BLaER1 (cell line): ENCODE results near the gene BCAR1.
A peak's percentile ranks its signal among the peaks of the same experiment; 100 is the strongest.

ENCODE experiments used
- H3K27ac ChIP-seq: shearing (Covaris generic); formaldehyde crosslinking; 2 replicates; pipeline ENCODE4 v1.8.1; 2022
- H3K27me3 ChIP-seq: shearing (Covaris generic); formaldehyde crosslinking; 2 replicates; pipeline ENCODE4 v1.8.1; 2022
- H3K36me3 ChIP-seq: shearing (Covaris generic); formaldehyde crosslinking; 2 replicates; pipeline ENCODE4 v1.8.1; 2022
- H3K4me1 ChIP-seq: shearing (Covaris generic); formaldehyde crosslinking; 2 replicates; pipeline ENCODE4 v1.8.1; 2022
- H3K4me2 ChIP-seq: shearing (Covaris generic); formaldehyde crosslinking; 2 replicates; pipeline ENCODE4 v1.8.1; 2022
- H3K4me3 ChIP-seq: shearing (Covaris generic); formaldehyde crosslinking; 2 replicates; pipeline ENCODE4 v1.8.1; 2022
- H3K9ac ChIP-seq: shearing (Covaris generic); formaldehyde crosslinking; 2 replicates; pipeline ENCODE4 v1.8.1; 2022
- H3K9me3 ChIP-seq: shearing (Covaris generic); formaldehyde crosslinking; 2 replicates; pipeline ENCODE4 v1.8.1; 2022
- H4K20me1 ChIP-seq: shearing (Covaris generic); formaldehyde crosslinking; 2 replicates; pipeline ENCODE4 v1.8.1; 2022
- Cebpa-rat ChIP-seq: shearing (Covaris generic); IDR thresholded peaks from 2 replicates; pipeline ENCODE4 v1.8.1; 2022

BCAR1 gene

DNA sequence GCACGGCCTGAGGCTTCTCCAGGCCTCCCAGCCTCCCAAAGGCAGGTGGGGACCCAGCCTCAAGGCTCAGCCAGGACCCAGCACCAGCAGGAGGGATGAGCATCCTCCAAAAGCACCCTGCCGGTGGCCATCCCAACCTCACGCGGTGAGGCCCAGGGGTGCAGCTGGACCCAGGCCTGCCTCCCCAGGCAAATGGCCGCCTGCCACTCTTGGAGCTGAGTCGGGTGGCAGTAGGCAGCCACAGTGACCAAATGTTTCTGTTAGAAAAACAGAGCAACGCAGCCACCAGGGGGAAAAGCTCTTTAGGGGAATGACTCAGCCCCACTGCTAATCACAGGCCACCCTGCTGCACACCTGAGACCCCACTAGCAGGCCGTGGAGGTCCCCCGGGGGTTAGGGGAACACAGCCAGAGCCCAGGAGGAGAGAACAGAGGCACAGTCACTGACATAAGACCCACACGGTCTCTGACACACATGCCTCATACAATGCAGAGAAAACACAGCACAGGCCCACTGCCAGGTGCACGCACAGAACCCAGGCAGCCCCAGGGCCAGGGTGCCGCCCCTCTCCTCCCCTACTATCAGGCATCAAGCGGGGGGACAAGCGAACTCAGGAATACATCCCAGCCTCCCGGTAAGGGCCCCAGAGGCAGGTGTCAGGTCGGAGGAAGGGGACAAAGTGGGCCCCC lies 12.4 kb downstream of the BCAR1 start:
- Histone ChIP-seq H3K27ac (0 out of 2 replicates have a peak overlapping the region, but pooled peaks have one; percentile 9), H3K4me3 (no peak overlapping the region), H4K20me1 (no peaks in the 10 kb centered on the region), H3K9me3 (no peaks in the 10 kb centered on the region), H3K4me2 (peak overlapping the region; percentile 70), H3K36me3 (no peaks in the 10 kb centered on the region), H3K9ac (peak overlapping the region; percentile 10; the same call in 1 of the 2 replicates), H3K27me3 (no peaks in the 10 kb centered on the region), H3K4me1 (peaks cover 23% of the 10 kb centered on the region)
- no peak for TF ChIP-seq Cebpa-rat

GRCh38 chr16:75238132-75238852 lies 13.1 kb downstream of the BCAR1 start:
- Histone ChIP-seq H3K9ac (peak overlapping the region; percentile 19; the same call in 1 of the 2 replicates), H3K9me3 (no peaks in the 10 kb centered on the region), H3K36me3 (no peaks in the 10 kb centered on the region), H3K27ac (peak overlapping the region; percentile 9; the same call in 1 of the 2 replicates), H4K20me1 (no peaks in the 10 kb centered on the region), H3K27me3 (no peaks in the 10 kb centered on the region), H3K4me2 (peak overlapping the region; percentile 70), H3K4me3 (no peak overlapping the region), H3K4me1 (peaks cover 19% of the 10 kb centered on the region)
- TF ChIP-seq Cebpa-rat = no peak

- H3K4me3 ChIP-seq = no peak overlapping the region
- TF ChIP-seq Cebpa-rat = no peak
- no peaks in the 10 kb centered on the region for H3K9me3 ChIP-seq
- H4K20me1 ChIP-seq = no peaks in the 10 kb centered on the region
- H3K4me1 ChIP-seq = peaks cover 19% of the 10 kb centered on the region
- H3K4me2 ChIP-seq = peak overlapping the region; percentile 70
- H3K27me3 ChIP-seq = no peaks in the 10 kb centered on the region
- H3K9ac ChIP-seq = 0 out of 2 replicates have a peak overlapping the region, but pooled peaks have one; percentile 19
- H3K36me3 ChIP-seq = no peaks in the 10 kb centered on the region
- H3K27ac ChIP-seq = no peak overlapping the region; the same call in 1 of the 2 replicates
Measured at GRCh38 chr16:75237398-75238131, 13.9 kb downstream of the BCAR1 start.

DNA sequence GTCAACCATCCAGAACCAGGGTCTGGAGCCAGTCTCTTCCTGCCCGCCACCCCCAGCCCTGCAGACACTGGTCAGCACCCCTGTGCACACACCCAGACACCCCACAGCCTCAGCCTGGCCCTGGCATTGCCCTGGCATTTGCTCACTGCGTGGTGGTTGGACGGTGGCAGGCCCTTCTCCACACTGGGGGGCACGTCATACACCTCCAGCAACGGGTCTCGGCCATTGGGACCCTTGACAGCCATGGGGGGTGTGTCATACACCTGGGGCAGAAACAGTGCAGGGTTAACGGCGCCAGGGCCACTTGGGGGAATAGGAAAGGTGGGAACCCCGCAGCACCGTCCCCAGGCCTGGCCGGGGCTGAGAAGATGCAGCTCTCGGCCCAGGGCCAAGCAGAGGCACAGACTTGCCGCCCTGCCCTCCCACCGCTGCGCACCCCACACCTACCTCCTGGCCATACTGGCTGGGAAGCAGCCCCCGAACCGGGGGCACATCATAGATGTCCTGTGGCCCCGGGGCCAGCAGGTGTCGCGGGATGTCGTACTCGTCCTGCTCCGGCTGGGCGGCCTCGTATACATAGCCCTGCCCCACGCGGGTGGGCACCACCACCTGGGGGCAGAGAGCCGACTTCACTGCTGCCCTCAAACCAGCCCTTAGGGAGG lies 14.6 kb downstream of the BCAR1 start:
- Histone ChIP-seq H3K4me2 (no peak overlapping the region), H3K4me1 (peaks cover 19% of the 10 kb centered on the region), H3K9ac (no peak overlapping the region), H3K27ac (no peak overlapping the region), H3K36me3 (no peaks in the 10 kb centered on the region), H3K27me3 (no peaks in the 10 kb centered on the region), H4K20me1 (no peaks in the 10 kb centered on the region), H3K9me3 (no peaks in the 10 kb centered on the region), H3K4me3 (no peak overlapping the region)
- no peak for TF ChIP-seq Cebpa-rat

GRCh38 chr16:75236232-75236631 lies 15.2 kb downstream of the BCAR1 start:
- H3K27me3 ChIP-seq = no peaks in the 10 kb centered on the region
- no peaks in the 10 kb centered on the region for H3K36me3 ChIP-seq
- H3K4me3 ChIP-seq = no peak overlapping the region
- H4K20me1 ChIP-seq = no peaks in the 10 kb centered on the region
- no peak for TF ChIP-seq Cebpa-rat
- H3K9me3 ChIP-seq = no peaks in the 10 kb centered on the region
- no peak overlapping the region for H3K9ac ChIP-seq
- no peak overlapping the region for H3K4me2 ChIP-seq
- peaks cover 19% of the 10 kb centered on the region for H3K4me1 ChIP-seq
- H3K27ac ChIP-seq = no peak overlapping the region

DNA sequence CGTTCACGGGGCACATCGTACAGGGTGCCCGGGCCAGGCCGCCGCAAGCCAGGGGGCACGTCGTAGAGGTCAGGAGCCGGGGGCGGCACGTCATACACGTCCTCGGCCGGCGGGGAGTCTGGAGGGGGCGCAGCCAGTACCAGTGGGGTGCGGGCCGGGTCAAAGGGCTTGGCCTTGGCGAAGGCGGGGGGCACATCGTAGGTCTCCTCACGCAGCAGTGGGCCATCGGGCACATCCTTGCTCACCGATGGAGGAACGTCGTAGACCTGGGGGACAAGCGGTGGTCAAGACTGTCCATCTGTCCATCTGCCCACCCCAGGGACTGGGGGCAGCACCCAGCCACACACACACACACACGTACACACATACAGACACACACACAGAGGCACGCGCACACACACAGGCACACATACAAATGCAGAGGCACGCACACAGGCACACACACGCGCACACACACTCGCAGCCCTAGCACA lies 15.7 kb downstream of the BCAR1 start:
- no peaks in the 10 kb centered on the region for H4K20me1 ChIP-seq
- no peaks in the 10 kb centered on the region for H3K9me3 ChIP-seq
- no peak overlapping the region for H3K9ac ChIP-seq
- no peaks in the 10 kb centered on the region for H3K27me3 ChIP-seq
- H3K4me1 ChIP-seq = peaks cover 19% of the 10 kb centered on the region
- no peaks in the 10 kb centered on the region for H3K36me3 ChIP-seq
- no peak overlapping the region for H3K4me2 ChIP-seq
- H3K27ac ChIP-seq = no peak overlapping the region
- TF ChIP-seq Cebpa-rat = no peak
- H3K4me3 ChIP-seq = no peak overlapping the region

- Histone ChIP-seq H3K27me3 (no peaks in the 10 kb centered on the region), H3K4me2 (no peak overlapping the region), H4K20me1 (no peaks in the 10 kb centered on the region), H3K4me1 (peaks cover 19% of the 10 kb centered on the region), H3K4me3 (no peak overlapping the region), H3K27ac (no peak overlapping the region), H3K9me3 (no peaks in the 10 kb centered on the region), H3K9ac (no peak overlapping the region), H3K36me3 (no peaks in the 10 kb centered on the region)
- no peak for TF ChIP-seq Cebpa-rat
Measured at GRCh38 chr16:75234856-75235696, 16.3 kb downstream of the BCAR1 start.

DNA sequence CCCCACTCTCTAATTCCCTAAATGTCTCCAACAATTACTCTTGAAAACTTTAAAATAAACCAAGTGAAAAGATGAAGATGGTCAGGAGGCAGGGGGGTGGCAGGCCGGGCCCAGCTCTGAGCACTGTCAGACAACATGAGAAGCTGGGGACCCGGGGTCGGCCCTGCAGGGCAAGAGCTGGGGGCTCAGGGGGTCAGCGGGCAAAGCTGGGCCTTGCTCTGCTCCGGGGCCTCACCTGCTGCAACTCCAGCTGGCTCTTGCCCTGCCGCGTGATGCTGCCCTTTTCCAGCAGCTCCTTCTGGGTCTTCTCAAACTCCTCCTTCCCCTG lies 17.8 kb downstream of the BCAR1 start:
- Histone ChIP-seq H4K20me1 (no peaks in the 10 kb centered on the region), H3K9me3 (no peaks in the 10 kb centered on the region), H3K4me3 (no peak overlapping the region), H3K27ac (no peak overlapping the region), H3K4me1 (peaks cover 14% of the 10 kb centered on the region), H3K36me3 (no peaks in the 10 kb centered on the region), H3K4me2 (no peak overlapping the region), H3K9ac (no peak overlapping the region), H3K27me3 (no peaks in the 10 kb centered on the region)
- no peak for TF ChIP-seq Cebpa-rat

DNA sequence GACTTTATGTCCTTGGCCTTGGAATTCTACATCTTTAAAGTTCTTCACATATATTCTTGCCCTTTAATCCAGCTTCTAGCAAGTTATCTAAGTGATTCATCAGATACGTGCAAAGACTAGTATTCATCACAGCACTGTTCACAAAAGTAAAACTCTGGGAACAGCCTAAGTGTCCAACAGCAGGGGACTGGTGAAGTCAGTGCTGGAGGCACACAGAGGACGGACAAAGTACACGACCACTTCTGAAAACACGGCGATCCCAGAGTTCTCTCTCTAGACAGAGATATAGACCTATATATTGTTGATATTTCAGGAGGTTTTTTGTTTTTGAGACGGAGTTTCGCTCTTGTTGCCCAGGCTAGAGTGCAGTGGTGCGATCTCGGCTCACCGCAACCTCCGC lies 19.9 kb downstream of the BCAR1 start:
- Histone ChIP-seq H3K4me2 (no peak overlapping the region), H3K9me3 (no peaks in the 10 kb centered on the region), H3K4me3 (no peak overlapping the region), H4K20me1 (no peaks in the 10 kb centered on the region), H3K36me3 (no peaks in the 10 kb centered on the region), H3K4me1 (peaks cover 5% of the 10 kb centered on the region; the same call in 1 of the 2 replicates), H3K27me3 (no peaks in the 10 kb centered on the region), H3K27ac (no peak overlapping the region), H3K9ac (no peak overlapping the region)
- no peak for TF ChIP-seq Cebpa-rat
